Stimulated activated CD8-positive, alpha-beta memory T cell treated with anti-CD3 and anti-CD28 coated beads, Interleukin-12 subunit alpha, Interleukin-12 subunit beta, amount 100 ng/mL, for 1 hour (primary cell): ENCODE results near the gene OVOL2.
"Not testable (repeated sequence)": the region's sequence is repeated elsewhere in the genome, so short reads cannot be mapped to it uniquely, and the experiment has no call there.

Source experiments
- DNase-seq: peaks from one replicate; pipeline ENCODE4 v3.0.0-alpha.2; 2020; ENCODE audit warnings: low read depth

The OVOL2 gene

DNA sequence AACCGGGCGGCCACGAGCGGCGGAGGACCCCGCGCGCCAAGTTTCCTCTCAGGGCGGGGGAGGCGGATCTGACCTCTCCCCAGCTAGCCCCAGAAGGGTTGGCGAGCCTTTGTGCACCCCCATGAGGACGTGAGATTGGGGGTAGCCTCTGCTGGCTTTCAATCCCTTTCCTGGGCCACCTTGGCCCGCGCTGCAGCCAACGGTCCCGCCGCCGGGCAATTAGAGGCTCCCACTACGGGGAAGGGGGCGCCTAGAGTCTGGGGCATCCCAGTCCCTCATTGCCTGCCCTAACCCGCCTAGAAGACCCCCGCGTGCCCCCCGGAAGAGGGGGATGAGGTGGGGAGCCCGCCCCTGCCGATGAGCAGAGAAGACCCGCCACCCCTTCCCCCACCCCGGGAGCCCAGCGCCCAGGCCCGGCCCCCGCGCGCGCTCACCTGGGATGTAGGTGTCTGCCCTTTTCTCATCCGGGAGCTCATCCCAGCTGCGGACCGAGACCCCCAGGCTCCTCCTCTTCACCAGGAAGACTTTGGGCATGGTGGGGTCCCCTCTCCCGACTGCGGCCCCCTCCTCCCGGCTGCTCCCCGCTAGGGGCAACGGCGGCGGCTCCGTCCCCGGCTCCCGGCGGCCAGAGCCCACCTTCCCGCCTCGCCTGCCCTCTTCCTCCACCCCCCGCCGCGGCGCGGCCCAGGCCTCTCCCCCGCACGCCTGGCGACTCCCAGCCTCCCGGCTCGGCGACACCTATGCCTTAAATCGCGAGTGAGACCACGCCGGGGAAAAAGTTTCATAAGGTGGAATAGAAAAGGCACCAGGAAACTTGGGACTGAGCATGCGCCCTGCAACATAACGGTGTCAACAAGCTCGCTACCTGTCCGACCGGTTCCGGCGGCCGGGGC lies at the start of gene OVOL2:
TSS of gene OVOL2 (minus strand) at position 816 of the 893 bp plus-strand sequence. CDS start at position 534, 282 bp downstream.
- no peak for DNase-seq

DNA sequence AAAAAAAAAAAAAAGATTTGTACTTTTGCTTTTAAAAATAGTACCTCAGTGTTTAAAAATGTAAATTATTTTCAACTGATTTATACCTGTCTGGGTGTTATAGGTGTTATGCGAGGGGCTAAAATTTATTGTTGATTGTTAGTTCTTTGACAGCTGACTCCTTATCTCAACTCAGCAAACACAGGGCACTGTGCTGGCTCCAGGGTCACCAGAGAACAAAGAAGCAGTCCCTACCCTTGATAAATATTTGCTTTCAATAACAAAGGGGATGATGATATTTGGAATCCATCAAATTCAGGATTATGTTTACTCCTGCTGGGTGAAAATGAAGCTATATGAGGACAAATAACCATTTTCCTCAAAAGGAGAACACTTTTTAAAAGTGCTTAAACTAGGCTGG lies 45.8 kb upstream of the OVOL2 start:
- DNase-seq: no peak

- DNase-seq: no peak
Measured at GRCh38 chr20:18101125-18101810, 43.6 kb upstream of the OVOL2 start.

DNA sequence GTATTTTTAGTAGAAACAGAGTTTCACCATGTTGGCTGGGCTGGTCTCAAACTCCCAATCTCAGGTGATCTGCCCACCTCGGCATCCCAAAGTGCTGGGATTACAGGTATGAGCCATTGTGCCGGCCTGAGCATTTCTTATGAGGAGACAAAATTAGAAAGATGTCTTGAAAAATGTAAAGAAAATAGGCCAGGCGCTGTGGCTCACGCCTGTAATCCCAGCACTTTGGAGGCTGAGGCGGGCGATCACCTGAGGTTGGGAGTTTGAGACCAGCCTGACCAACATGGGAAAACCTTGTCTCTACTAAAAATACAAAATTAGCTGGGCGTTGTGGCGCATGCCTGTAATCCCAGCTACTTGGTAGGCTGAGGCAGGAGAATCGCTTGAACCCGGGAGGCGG lies 42.9 kb upstream of the OVOL2 start:
- not testable (repeated sequence) for DNase-seq

DNA sequence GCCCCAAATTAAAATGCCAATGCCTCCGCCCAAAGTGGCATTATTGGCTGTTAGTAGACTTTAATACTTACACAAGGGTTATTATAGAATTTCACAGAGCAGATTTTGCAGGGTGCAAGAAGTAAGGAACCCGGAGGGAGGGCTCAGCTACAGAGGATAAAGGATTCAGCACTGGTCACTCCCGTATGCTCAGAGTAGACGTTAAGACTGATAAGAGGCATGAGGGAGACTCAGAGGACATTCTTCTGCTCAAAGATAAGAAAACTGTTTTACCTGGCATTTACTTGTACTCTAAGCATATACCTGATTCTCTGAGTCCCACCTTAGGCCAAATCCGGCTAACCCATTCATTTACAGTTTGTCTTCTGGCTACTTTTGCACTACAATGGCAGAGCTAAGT lies 36.5 kb upstream of the OVOL2 start:
- DNase-seq: no peak

DNA sequence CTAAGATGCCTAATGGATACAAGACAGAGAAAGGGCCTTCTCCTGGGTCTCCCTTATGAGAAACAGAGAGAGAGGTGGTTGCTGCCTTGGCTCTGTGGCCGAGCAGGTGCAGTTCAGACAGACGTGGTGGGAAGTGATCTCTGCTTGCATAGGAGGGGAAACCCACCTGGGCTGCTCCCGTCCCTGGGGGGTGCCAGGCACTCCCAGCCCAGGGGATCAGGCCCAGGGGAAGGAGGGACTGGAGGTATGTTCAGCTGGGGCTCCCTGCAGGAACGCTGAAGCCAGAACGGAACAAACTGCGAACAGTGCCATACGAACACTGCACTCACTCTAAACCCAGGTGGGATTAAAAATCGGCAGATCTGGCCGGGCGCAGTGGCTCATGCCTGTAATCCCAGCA lies 35.7 kb upstream of the OVOL2 start:
- DNase-seq: no peak

GRCh38 chr20:18092890-18093289 lies 35.2 kb upstream of the OVOL2 start:
- DNase-seq: no peak

- no peak for DNase-seq
Measured at GRCh38 chr20:18091623-18092022, 33.9 kb upstream of the OVOL2 start.

- DNase-seq: no peak
Measured at GRCh38 chr20:18090477-18090876, 32.8 kb upstream of the OVOL2 start.

DNA sequence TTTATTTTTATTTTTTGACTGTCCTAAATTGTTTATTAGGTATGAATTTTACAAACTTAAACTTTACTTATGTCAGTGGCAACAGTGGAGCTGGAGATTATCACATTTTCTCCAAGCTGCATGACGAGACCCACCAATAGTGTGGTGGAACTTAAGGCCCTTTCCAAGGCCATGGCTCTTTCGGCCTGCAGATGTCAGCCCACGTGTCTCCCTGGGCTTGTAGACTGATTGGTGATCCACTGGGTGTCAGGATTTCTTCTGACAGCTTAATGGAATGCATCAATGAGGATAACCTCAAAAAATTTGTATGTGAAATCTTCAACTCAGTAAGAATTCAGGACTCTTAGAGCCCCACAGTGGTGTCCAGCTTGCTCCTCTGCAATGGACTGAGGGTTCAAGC lies 32.3 kb upstream of the OVOL2 start:
- DNase-seq: no peak

DNA sequence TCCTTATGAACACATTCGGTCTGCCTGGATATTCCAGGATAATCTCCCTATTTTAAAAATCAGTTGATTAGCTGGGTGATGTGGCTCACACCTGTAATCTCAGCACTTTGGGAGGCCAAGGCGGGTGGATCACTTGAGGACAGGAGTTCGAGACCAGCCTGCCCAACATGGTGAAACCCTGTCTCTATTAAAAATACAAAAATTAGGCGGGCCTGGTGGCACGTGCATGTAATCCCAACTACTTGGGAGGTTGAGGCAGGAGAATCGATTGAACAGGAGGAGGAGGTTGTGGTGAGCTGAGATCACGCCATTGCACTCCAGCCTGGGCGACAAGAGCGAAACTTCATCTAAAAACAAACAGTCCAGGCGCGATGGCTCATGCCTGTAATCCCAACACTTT lies 31.1 kb upstream of the OVOL2 start:
- DNase-seq: not testable (repeated sequence)

DNA sequence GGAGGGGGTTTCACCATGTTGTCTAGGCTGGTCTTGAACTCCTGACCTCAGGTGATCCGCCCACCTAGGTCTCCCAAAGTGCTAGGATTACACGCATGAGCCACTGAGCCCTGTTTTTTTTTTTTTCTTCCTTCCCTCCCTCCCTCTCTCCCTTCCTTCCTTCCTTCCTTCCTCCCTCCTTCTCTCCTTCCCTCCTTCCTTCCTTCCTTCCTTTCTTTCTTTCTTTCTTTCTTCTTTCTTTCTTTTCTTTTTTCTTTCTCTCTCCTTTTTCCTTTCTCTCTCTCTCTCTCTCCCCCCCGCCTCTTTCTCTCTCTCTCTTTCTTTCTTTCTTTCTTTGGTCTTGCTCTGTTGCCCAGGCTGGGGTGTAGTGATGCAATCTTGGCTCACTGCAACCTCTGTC lies 30.6 kb upstream of the OVOL2 start:
- DNase-seq: not testable (repeated sequence)

- DNase-seq: no peak
Measured at GRCh38 chr20:18087054-18087453, 29.3 kb upstream of the OVOL2 start.

DNA sequence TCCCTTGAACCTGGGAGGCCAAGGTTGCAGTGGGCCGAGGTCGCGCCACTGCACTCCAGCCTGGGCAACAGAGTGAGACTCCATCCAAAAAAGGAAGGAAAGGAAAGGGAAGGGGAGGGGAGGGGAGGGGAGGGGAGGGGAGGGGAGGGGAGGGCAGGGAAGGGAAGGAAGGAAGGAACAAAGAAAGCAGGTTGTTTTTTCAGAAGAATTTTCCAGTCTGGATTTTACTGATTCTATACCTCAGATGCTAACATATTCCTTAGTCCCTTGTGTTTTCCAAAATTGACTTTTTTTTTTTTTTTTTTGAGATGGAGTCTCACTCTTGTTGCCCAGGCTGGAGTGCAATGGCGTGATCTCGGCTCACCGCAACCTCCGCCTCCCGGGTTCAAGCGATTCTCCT lies 23.1 kb upstream of the OVOL2 start:
- DNase-seq: not testable (repeated sequence)

DNA sequence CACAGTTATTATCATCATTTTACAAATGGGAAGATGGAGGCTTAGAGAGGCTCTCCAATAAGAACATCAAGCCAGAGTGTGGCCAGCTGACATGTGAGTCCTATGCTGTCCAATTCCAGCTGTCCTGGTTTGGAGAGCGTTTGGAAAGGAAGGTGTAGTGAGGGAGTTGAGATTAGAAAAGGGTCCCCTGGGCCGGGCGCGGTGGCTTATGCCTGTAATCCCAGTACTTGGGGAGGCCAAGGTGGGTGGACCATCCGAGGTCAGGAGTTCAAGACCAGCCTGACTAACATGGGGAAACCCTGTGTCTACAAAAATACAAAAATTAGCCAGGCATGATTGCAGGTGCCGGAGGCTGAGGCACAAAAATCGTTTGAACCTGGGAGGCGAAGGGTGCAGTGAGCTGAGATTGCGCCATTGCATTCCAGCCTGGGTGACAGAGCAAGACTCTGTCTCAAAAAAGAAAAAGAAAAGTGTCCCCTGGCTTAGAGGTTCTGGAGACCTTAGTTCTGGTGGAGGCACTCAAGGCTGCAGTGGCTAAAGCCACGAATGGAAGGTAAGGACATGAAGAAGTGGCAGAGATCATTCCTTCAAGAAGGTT lies 22.1 kb upstream of the OVOL2 start:
- DNase-seq: no peak

GRCh38 chr20:18077157-18077556 lies 19.4 kb upstream of the OVOL2 start:
- DNase-seq: no peak

- no peak for DNase-seq
Measured at GRCh38 chr20:18072532-18072931, 14.8 kb upstream of the OVOL2 start.

GRCh38 chr20:18066421-18067333 lies 9.0 kb upstream of the OVOL2 start:
- no peak for DNase-seq

GRCh38 chr20:18063676-18064075 lies 6.0 kb upstream of the OVOL2 start:
- no peak for DNase-seq

- DNase-seq: no peak
Measured at GRCh38 chr20:18059603-18060002, 1.9 kb upstream of the OVOL2 start.

DNA sequence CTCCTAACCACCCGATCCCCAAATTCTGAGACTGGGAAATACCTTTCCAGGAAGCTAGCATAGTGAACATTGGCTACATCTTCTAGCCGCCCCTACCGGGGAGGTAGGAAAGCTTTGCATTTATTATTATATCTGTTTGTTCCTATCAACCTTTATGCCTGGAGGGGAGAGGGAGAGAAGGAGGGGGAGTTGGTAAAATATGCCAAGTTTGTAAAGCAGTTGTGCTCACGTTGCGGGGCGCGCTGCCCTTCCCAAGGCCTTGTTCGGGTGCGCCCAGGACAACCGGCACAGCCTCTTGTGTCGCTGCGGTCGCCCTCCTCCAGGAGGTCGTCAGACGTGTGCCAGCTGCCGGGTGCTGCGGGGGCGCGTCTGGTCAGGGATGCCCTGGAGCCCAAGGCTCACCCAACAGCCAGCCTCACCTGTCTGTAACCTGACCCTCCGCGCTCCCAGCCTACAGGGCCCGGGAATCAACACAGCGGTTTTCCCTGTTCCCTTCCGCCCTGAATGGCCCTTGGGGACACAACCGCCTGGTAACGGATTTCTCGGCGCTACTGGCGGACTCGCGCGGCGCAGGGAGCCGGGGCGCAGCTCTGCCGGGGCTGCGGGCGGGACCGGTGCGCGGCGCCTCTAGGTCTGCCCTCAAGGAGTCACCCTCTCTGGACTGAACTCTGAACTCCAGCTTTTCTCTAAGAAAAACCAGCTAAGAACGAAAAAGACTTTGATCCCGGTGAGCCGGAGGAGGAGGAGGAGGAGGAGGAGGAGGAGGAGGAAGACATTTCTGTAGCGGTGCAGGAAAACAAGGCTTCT lies 1.1 kb upstream of the OVOL2 start:
- DNase-seq: no peak
